Activated CD4-positive, alpha-beta T cell treated with anti-CD3 and anti-CD28 coated beads for 1 hour (primary cell): ENCODE measurements around the gene ZBTB7C.

Source experiments
- DNase-seq: peaks from one replicate; pipeline ENCODE4 v3.0.0-alpha.2; 2020

The ZBTB7C gene

GRCh38 chr18:48134609-48135008 is 274.6 kb downstream of the ZBTB7C start:
- no peak for DNase-seq

GRCh38 chr18:48133671-48134251 is 275.4 kb downstream of the ZBTB7C start:
- no peak for DNase-seq

GRCh38 chr18:48132797-48133655 is 276.2 kb downstream of the ZBTB7C start:
- no peak for DNase-seq

GRCh38 chr18:48131042-48131441 is 278.1 kb downstream of the ZBTB7C start:
- DNase-seq: no peak

- no peak for DNase-seq
These were observed 279.5 kb downstream of the ZBTB7C start for GRCh38 chr18:48129621-48130082.

GRCh38 chr18:48127606-48128005 is 281.6 kb downstream of the ZBTB7C start:
- no peak for DNase-seq

- no peak for DNase-seq
These were observed 282.9 kb downstream of the ZBTB7C start for GRCh38 chr18:48126240-48126639.

- no peak for DNase-seq
These were observed 283.5 kb downstream of the ZBTB7C start for GRCh38 chr18:48125724-48126123.

- no peak for DNase-seq
These were observed 284.1 kb downstream of the ZBTB7C start for GRCh38 chr18:48124857-48125626.

GRCh38 chr18:48123941-48124340 is 285.2 kb downstream of the ZBTB7C start:
- DNase-seq: no peak

GRCh38 chr18:48123324-48123723 is 285.9 kb downstream of the ZBTB7C start:
- DNase-seq: no peak

GRCh38 chr18:48122816-48123215 is 286.4 kb downstream of the ZBTB7C start:
- no peak for DNase-seq

GRCh38 chr18:48122376-48122775 is 286.8 kb downstream of the ZBTB7C start:
- DNase-seq: no peak

GRCh38 chr18:48121752-48122151 is 287.4 kb downstream of the ZBTB7C start:
- DNase-seq: no peak

GRCh38 chr18:48119204-48119603 is 290.0 kb downstream of the ZBTB7C start:
- no peak for DNase-seq

GRCh38 chr18:48116873-48117630 is 292.1 kb downstream of the ZBTB7C start:
- DNase-seq: no peak

GRCh38 chr18:48116017-48116416 is 293.2 kb downstream of the ZBTB7C start:
- DNase-seq: no peak

- no peak for DNase-seq
These were observed 295.5 kb downstream of the ZBTB7C start for GRCh38 chr18:48113691-48114090.

- no peak for DNase-seq
These were observed 297.6 kb downstream of the ZBTB7C start for GRCh38 chr18:48111587-48111986.

GRCh38 chr18:48110797-48111196 is 298.4 kb downstream of the ZBTB7C start:
- DNase-seq: no peak

- DNase-seq: no peak
These were observed 299.2 kb downstream of the ZBTB7C start for GRCh38 chr18:48109961-48110493.

GRCh38 chr18:48108136-48108535 is 301.0 kb downstream of the ZBTB7C start:
- DNase-seq: no peak
